SK-N-SH (cell line): Measurements from ENCODE around the gene C16orf87. TPM values are rescaled to one million over a fixed set of nuclear protein-coding genes. Genes with fewer than 3 reads are reported as not detected.

Source experiments
- CTCF ChIA-PET: fragments of 300-600, 350-600 bp; formaldehyde crosslinking; extraction: SDS; loops from one replicate; lab custom pipeline; 2021; lab: Yijun Ruan, JAX
- POLR2A ChIA-PET: fragments of 350-600 bp; sonication (Branson Sonifier 250); formaldehyde crosslinking; extraction: SDS; loops from one replicate; lab custom pipeline; 2020; ENCODE audit warnings: antibody characterized with exemption, inconsistent platforms; lab: Yijun Ruan, JAX
- DNase-seq: peaks from one replicate; pipeline ENCODE4 v3.0.0; 2012
- H2AFZ ChIP-seq: fragments of 200-600 bp; sonication (generic); 2 replicates; pipeline ENCODE4 v1.8.1; 2016; ENCODE audit warnings: antibody characterized with exemption, mild to moderate bottlenecking, low read depth
- H3F3A ChIP-seq: fragments of 200-600 bp; sonication (generic); replicated peaks from 2 replicates; pipeline ENCODE3; 2016; ENCODE audit warnings: antibody characterized with exemption, mild to moderate bottlenecking; ENCODE audit not compliant: insufficient read depth
- H3K27ac ChIP-seq, 2 experiments: fragments of 200-500 bp in 1 of 2; fragments of 200-600 bp in 1 of 2; sonication (Bioruptor generic) in 1 of 2; sonication (generic), shearing (Covaris generic) in 1 of 2; 2 replicates each; pipeline versions ENCODE4 v1.5.1 to v1.6.1; 2014 to 2016; ENCODE audit warnings: low read depth in 2 of 2, inconsistent platforms in 1 of 2, low read length in 1 of 2, mild to moderate bottlenecking in 1 of 2, mixed read lengths in 1 of 2
- H3K27me3 ChIP-seq: fragments of 200-600 bp; sonication (generic), shearing (Covaris generic); 2 replicates; pipeline ENCODE4 v1.6.1; 2016; ENCODE audit warnings: mixed run types; ENCODE audit not compliant: insufficient read depth
- H3K36me3 ChIP-seq, 2 experiments: fragments of 200-500 bp in 1 of 2; fragments of 200-600 bp in 1 of 2; sonication (Bioruptor generic) in 1 of 2; sonication (generic) in 1 of 2; replicated peaks in 1 of 2; 2 replicates each; pipeline versions ENCODE3 to v1.5.1; 2014 to 2016; ENCODE audit warnings: low read length in 1 of 2, mild to moderate bottlenecking in 1 of 2; ENCODE audit not compliant: insufficient read depth in 2 of 2, control insufficient read depth in 1 of 2
- H3K4me1 ChIP-seq, 2 experiments: fragments of 200-500 bp in 1 of 2; fragments of 200-600 bp in 1 of 2; sonication (Bioruptor generic) in 1 of 2; sonication (generic), shearing (Covaris generic) in 1 of 2; 2 replicates each; pipeline versions ENCODE4 v1.5.1 to v1.6.1; 2014 to 2016; ENCODE audit warnings: low read depth in 1 of 2, low read length in 1 of 2, mixed run types in 1 of 2; ENCODE audit not compliant: insufficient read depth in 2 of 2, control insufficient read depth in 1 of 2
- H3K4me2 ChIP-seq: fragments of 200-600 bp; sonication (generic), shearing (Covaris generic); 2 replicates; pipeline ENCODE4 v1.6.1; 2017; ENCODE audit warnings: mixed run types
- H3K4me3 ChIP-seq, 2 experiments: fragments of 200-500 bp in 1 of 2; fragments of 200-600 bp in 1 of 2; sonication (Bioruptor generic) in 1 of 2; sonication (generic), shearing (Covaris generic) in 1 of 2; 2 replicates each; pipeline versions ENCODE4 v1.5.1 to v1.8.1; 2014 to 2016; ENCODE audit warnings: low read depth in 2 of 2, inconsistent platforms in 1 of 2, low read length in 1 of 2, mild to moderate bottlenecking in 1 of 2, mixed read lengths in 1 of 2, moderate library complexity in 1 of 2
- H3K79me2 ChIP-seq: fragments of 200-600 bp; sonication (generic); 2 replicates; pipeline ENCODE4 v1.8.1; 2017; ENCODE audit warnings: mild to moderate bottlenecking; ENCODE audit not compliant: insufficient read depth
- H3K9ac ChIP-seq: fragments of 200-600 bp; sonication (generic); 2 replicates; pipeline ENCODE4 v1.6.1; 2017; ENCODE audit warnings: mixed run types
- H3K9me2 ChIP-seq: fragments of 200-600 bp; sonication (generic); 2 replicates; pipeline ENCODE4 v1.6.1; 2017; ENCODE audit warnings: mixed run types
- H3K9me3 ChIP-seq: fragments of 200-600 bp; sonication (generic); 2 replicates; pipeline ENCODE4 v1.6.1; 2017; ENCODE audit warnings: mixed run types, mild to moderate bottlenecking, moderate library complexity
- H4K20me1 ChIP-seq: fragments of 200-600 bp; sonication (generic); 2 replicates; pipeline ENCODE4 v1.6.1; 2017; ENCODE audit warnings: mild to moderate bottlenecking, mixed run types; ENCODE audit not compliant: insufficient read depth
- EP300 ChIP-seq, 2 experiments: IDR thresholded peaks; 2 replicates each; pipeline versions ENCODE4 v1.4.0 to v1.6.1; 2012; ENCODE audit warnings: borderline replicate concordance in 1 of 2, low read depth in 1 of 2, low read length in 1 of 2
- EZH2phosphoT487 ChIP-seq: fragments of 200-600 bp; sonication (generic); IDR thresholded peaks from 2 replicates; pipeline ENCODE4 v1.6.1; 2017; ENCODE audit warnings: low read depth, mixed run types, mild to moderate bottlenecking, antibody characterized with exemption, moderate library complexity, borderline replicate concordance
- JUND ChIP-seq: IDR thresholded peaks from 2 replicates; pipeline ENCODE4 v1.4.0; 2012
- MEF2A ChIP-seq: IDR thresholded peaks from 2 replicates; pipeline ENCODE4 v1.4.0; 2012; ENCODE audit warnings: low read depth, borderline replicate concordance
- NRF1 ChIP-seq: IDR thresholded peaks from 2 replicates; pipeline ENCODE4 v1.6.1; 2012; ENCODE audit warnings: low read depth, mild to moderate bottlenecking, low read length
- RXRA ChIP-seq: IDR thresholded peaks from 2 replicates; pipeline ENCODE4 v1.4.0; 2012; ENCODE audit warnings: low read depth, mild to moderate bottlenecking, borderline replicate concordance
- SIN3A ChIP-seq: IDR thresholded peaks from 2 replicates; pipeline ENCODE4 v1.6.1; 2012; ENCODE audit warnings: low read depth, mild to moderate bottlenecking, low read length, moderate library complexity, borderline replicate concordance
- TEAD4 ChIP-seq: IDR thresholded peaks from 2 replicates; pipeline ENCODE4 v1.4.0; 2012; ENCODE audit warnings: mild to moderate bottlenecking, borderline replicate concordance; ENCODE audit not compliant: insufficient read depth
- WGBS: methylation state at CpG from one replicate; pipeline ENCODE4 v1.1.6; 2017; ENCODE audit warnings: low lambda C conversion rate; 5-methylcytosine and 5-hydroxymethylcytosine counted together
- polyA plus RNA-seq, 3 experiments: library from polyadenylated mRNA; depleted of rRNA; stranded (reverse); fragments of >200 nt; gene quantifications; 2 replicates each; pipeline ENCODE4 v1.2.3, GENCODE V29; 2012
- TF ChIP-seq, protein P1 (sequence below): IDR thresholded peaks from 2 replicates; pipeline ENCODE4; 2012
- TF ChIP-seq, protein P2 (sequence below): IDR thresholded peaks from 2 replicates; pipeline ENCODE4 v1.4.0; 2012; ENCODE audit warnings: low read depth
- TF ChIP-seq, protein P3 (sequence below): IDR thresholded peaks from 2 replicates; pipeline ENCODE4 v1.6.1; 2012; ENCODE audit warnings: mild to moderate bottlenecking, low read depth, low read length, moderate library complexity

Gene C16orf87
- polyA plus RNA-seq, 1 of the 3 experiments (the other 2 are of a cell fraction), result 3.5 TPM

DNA sequence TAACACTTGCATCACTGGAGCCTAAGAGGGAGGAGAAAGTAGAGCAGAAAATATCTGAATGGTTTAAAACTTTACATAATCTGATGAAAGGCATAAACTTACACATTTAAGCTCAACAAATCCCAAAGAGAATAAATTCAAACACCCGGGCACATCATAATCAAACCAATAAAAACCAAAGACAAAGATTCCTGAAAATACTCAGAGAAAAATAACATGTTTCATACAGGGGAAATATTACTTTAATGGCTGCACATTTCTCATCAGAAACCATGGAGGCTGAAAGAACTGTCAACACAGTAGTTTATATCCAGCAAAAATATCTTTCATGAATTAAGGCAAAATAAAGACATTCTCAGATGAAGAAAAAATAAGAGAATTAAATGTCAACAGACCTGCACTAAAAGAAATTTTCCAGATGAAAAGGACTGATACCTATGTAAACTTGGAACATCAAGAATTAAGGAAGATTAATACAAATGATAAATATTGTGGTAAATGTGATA, 34.2 kb downstream of the C16orf87 start:
- WGBS, result 93% methylated on average over 1 of the region's 1 CpG
- H3K79me2 ChIP-seq, result no peaks in the 10 kb centered on the region
- H3K36me3 ChIP-seq, result peaks cover 0 to 22% of the 10 kb centered on the region in 2 experiments
- TF ChIP-seq EZH2phosphoT487 (no peak), TEAD4 (no peak), MEF2A (no peak)
- TF ChIP-seq, protein P1, sequence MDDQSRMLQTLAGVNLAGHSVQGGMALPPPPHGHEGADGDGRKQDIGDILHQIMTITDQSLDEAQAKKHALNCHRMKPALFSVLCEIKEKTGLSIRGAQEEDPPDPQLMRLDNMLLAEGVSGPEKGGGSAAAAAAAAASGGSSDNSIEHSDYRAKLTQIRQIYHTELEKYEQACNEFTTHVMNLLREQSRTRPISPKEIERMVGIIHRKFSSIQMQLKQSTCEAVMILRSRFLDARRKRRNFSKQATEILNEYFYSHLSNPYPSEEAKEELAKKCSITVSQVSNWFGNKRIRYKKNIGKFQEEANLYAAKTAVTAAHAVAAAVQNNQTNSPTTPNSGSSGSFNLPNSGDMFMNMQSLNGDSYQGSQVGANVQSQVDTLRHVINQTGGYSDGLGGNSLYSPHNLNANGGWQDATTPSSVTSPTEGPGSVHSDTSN, result no peak
- TF ChIP-seq, protein P2, sequence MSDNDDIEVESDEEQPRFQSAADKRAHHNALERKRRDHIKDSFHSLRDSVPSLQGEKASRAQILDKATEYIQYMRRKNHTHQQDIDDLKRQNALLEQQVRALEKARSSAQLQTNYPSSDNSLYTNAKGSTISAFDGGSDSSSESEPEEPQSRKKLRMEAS, result no peak
- TF ChIP-seq, protein P3, sequence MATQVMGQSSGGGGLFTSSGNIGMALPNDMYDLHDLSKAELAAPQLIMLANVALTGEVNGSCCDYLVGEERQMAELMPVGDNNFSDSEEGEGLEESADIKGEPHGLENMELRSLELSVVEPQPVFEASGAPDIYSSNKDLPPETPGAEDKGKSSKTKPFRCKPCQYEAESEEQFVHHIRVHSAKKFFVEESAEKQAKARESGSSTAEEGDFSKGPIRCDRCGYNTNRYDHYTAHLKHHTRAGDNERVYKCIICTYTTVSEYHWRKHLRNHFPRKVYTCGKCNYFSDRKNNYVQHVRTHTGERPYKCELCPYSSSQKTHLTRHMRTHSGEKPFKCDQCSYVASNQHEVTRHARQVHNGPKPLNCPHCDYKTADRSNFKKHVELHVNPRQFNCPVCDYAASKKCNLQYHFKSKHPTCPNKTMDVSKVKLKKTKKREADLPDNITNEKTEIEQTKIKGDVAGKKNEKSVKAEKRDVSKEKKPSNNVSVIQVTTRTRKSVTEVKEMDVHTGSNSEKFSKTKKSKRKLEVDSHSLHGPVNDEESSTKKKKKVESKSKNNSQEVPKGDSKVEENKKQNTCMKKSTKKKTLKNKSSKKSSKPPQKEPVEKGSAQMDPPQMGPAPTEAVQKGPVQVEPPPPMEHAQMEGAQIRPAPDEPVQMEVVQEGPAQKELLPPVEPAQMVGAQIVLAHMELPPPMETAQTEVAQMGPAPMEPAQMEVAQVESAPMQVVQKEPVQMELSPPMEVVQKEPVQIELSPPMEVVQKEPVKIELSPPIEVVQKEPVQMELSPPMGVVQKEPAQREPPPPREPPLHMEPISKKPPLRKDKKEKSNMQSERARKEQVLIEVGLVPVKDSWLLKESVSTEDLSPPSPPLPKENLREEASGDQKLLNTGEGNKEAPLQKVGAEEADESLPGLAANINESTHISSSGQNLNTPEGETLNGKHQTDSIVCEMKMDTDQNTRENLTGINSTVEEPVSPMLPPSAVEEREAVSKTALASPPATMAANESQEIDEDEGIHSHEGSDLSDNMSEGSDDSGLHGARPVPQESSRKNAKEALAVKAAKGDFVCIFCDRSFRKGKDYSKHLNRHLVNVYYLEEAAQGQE, result no peak
- H3K9me3 ChIP-seq, result peaks cover 5% of the 10 kb centered on the region; the same call in 1 of the 2 replicates
- CTCF ChIA-PET, result interaction anchor here (1.1 kb wide), 1 partner anchor 123 kb away, joined by 4 read pairs; no protein-coding TSS in a partner anchor
- H4K20me1 ChIP-seq, result 0 out of 2 replicates have a peak, but pooled peaks cover 3% of the 10 kb centered on the region
- DNase-seq, result no peak
- H3K4me2 ChIP-seq, result no peak overlapping the region
- POLR2A ChIA-PET, result no interaction called here
- no peak overlapping the region for H3K4me3 ChIP-seq
- no peak overlapping the region for H3K27ac ChIP-seq
- no peak overlapping the region for H2AFZ ChIP-seq
- no peaks in the 10 kb centered on the region for H3K9me2 ChIP-seq
- no peaks in the 10 kb centered on the region for H3K4me1 ChIP-seq
- H3K9ac ChIP-seq, result no peak overlapping the region
- peaks cover 4% of the 10 kb centered on the region for H3F3A ChIP-seq
- no peaks in the 10 kb centered on the region for H3K27me3 ChIP-seq

DNA sequence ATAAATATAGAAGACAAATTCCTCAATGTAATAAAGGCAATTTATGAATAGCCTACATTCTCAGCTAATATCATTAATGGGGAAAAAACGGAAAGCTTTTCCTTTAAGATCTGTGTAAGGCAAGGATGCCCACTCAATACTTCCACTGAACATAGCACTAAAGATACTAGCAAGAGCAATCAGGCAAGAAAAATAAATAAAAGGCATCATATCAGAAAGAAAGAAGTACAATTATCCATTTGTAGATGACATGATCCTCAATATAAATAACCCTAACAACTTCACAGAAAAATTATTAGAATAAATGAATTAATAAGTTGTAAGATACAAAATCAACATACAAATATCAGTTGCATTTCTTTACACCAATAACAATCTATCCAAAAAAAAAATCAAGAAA, 37.1 kb downstream of the C16orf87 start:
- 100% methylated on average over 1 of the region's 1 CpG for WGBS
- H3K27me3 ChIP-seq, result no peaks in the 10 kb centered on the region
- H3K79me2 ChIP-seq, result no peaks in the 10 kb centered on the region
- no peak overlapping the region for H3K4me3 ChIP-seq
- no peaks in the 10 kb centered on the region; a peak in 1 of 4 replicates for H3K4me1 ChIP-seq
- no peaks in the 10 kb centered on the region for H3F3A ChIP-seq
- no peak overlapping the region for H3K9ac ChIP-seq
- TF ChIP-seq NRF1, result no peak
- no peak for TF ChIP-seq EP300 (IDR thresholded peaks at IDR 0.05; ENCODE audit: borderline replicate concordance in 1 of 2, low read depth in 1 of 2, low read length in 1 of 2)
- TF ChIP-seq, protein P1, result no peak
- no peak for TF ChIP-seq RXRA
- TF ChIP-seq JUND, result no peak
- TF ChIP-seq EZH2phosphoT487, result no peak
- TF ChIP-seq, protein P3, result no peak
- no peak for TF ChIP-seq SIN3A
- TF ChIP-seq, all 33 proteins: peak for 0
- POLR2A ChIA-PET, result no interaction called here
- peaks cover 5% of the 10 kb centered on the region; the same call in 1 of the 2 replicates for H3K9me3 ChIP-seq
- CTCF ChIA-PET, result no interaction called here
- no peak overlapping the region for H2AFZ ChIP-seq
- DNase-seq, result no peak
- no peak overlapping the region for H3K27ac ChIP-seq
- H3K36me3 ChIP-seq, result peaks cover 0 to 22% of the 10 kb centered on the region in 2 experiments
- H4K20me1 ChIP-seq, result no peaks in the 10 kb centered on the region
- no peaks in the 10 kb centered on the region for H3K9me2 ChIP-seq
- no peak overlapping the region for H3K4me2 ChIP-seq
